ENCODE data around the gene NDUFS6. TPM values are rescaled to one million over a fixed set of nuclear protein-coding genes. Genes with fewer than 3 reads are reported as not detected.

NDUFS6 gene
- total and polyA plus RNA-seq, 2 of the 4 experiments (the other 2 are of a cell fraction), result 10.4 to 69.0 TPM

DNA sequence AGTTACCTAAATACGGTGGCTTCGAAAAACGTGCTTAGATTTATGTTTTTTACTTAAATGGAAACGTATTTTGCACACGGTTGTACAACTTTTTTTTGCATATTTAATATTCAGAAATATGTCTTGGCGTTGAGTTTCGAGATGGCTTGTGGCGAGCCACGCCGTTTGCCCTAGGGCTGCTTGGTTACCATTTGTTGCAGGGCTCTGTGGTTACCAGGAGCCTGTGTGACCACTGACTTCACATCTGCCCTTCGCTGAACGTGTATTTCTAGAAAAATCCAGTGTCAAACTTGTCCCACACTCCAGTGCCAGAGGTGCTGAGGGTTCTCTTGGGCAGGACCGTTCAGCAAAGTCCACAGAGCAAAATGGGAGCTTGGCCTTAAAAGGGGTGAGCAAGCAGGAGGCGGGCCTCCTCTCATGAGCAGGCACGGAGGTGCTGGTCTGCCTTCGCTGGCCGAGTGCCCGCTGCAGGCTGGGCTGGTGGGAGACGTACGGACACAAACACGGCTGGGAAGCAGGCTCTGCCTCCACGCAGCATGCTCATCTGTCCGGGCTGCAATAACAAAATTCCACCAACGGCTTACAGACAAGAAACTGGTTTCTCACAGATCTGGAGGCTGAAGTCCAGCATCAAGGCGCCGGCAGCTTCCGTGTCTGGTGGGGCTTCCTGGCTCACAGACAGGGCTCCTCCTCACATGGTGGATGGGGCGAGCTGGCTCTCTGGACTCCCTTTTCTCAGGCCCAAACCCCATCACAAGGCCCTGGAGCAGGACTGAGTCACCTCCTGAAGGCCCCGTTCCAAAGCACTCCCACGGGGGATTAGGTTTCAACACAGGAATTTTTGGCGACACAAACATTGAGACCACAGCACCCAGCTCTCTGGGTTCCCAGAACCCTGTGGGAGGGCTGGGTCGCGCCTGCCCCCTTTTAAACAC lies 7.0 kb upstream of the NDUFS6 start:
- Histone ChIP-seq H3K4me1 (ENCODE audit: control insufficient read depth, insufficient read depth, low read length) (peaks cover 27% of the 10 kb centered on the region), H3K27me3 (ENCODE audit: control insufficient read depth, insufficient read depth, low read length) (no peaks in the 10 kb centered on the region), H3K9me3 (ENCODE audit: control insufficient read depth, insufficient read depth, low read length) (no peaks in the 10 kb centered on the region), H3K4ac (ENCODE audit: low read depth, low read length) (peak overlapping the region; percentile 98), H2AK5ac (ENCODE audit: low read depth, low read length) (peak overlapping the region; percentile 93), H4K8ac (ENCODE audit: low read depth in 2 of 2, low read length in 2 of 2) (peak overlapping the region; percentile 75 to 80; a peak in 3 of 4 replicates), H2BK5ac (ENCODE audit: low read depth, low read length, poor library complexity, severe bottlenecking) (peak overlapping the region; percentile 99), H2BK20ac (ENCODE audit: low read depth, low read length) (peak overlapping the region; percentile 90), H3K18ac (ENCODE audit: low read depth, low read length) (peak overlapping the region; percentile 7), H3K9me1 (ENCODE audit: insufficient read depth, low read length) (peaks cover 15% of the 10 kb centered on the region), H4K91ac (ENCODE audit: insufficient read depth, low read depth, low read length) (peak overlapping the region; percentile 94), H3K4me3 (ENCODE audit: insufficient read depth, low read depth, low read length) (no peak overlapping the region), H3K9ac (ENCODE audit: low read depth, low read length) (no peak overlapping the region), H3K79me1 (ENCODE audit: low read depth in 1 of 2, low read length in 2 of 2) (peaks cover 18 to 65% of the 10 kb centered on the region in 2 experiments; a peak in 3 of 4 replicates), H3K56ac (ENCODE audit: extremely low read depth, insufficient read depth, low read length) (peak overlapping the region; percentile 17; the same call in 1 of the 2 replicates), H4K5ac (ENCODE audit: low read depth, low read length) (peak overlapping the region; percentile 85), H2BK15ac (ENCODE audit: low read depth, low read length) (peak overlapping the region; percentile 83; the same call in 1 of the 3 replicates), H3K27ac (ENCODE audit: insufficient read depth, low read length) (peak overlapping the region; percentile 83), H3K36me3 (ENCODE audit: control insufficient read depth, insufficient read depth, low read length) (peaks cover 26% of the 10 kb centered on the region), H2AFZ (replicated peaks; ENCODE audit: low read length, poor library complexity) (peak overlapping the region; percentile 80), H4K20me1 (ENCODE audit: insufficient read depth, low read length) (0 out of 2 replicates have a peak, but pooled peaks cover 5% of the 10 kb centered on the region), H3K4me2 (ENCODE audit: low read depth, low read length) (no peak overlapping the region), H3K23ac (ENCODE audit: low read depth, low read length) (peak overlapping the region; percentile 66; the same call in 1 of the 2 replicates), H2BK120ac (ENCODE audit: low read depth, low read length) (peak overlapping the region; percentile 96), H2AK9ac (replicated peaks; ENCODE audit: low read depth, low read length, poor library complexity) (peak overlapping the region; percentile 89), H3K14ac (replicated peaks; ENCODE audit: low read depth, low read length) (peak overlapping the region; percentile 84)
- intact Hi-C loops (cut with micrococcal nuclease) (no loop called here), dilution Hi-C loops (cut with HindIII; ENCODE audit: low sequenced_read_pairs, unreplicated experiment) (no loop called here), in situ Hi-C loops (cut with MboI; ENCODE audit: low sequenced_read_pairs) (loop anchor here (25.0 kb wide), 1 partner anchor 832 kb away; no protein-coding TSS in a partner anchor)
- WGBS, 2 experiments (ENCODE audit: extremely low coverage in 2 of 2, insufficient read length in 1 of 2), result 70% methylated on average over 9 of the region's 33 CpGs; no CpG with 5 or more reads in 1 of the 2 experiments
- ChIA-PET POLR2A (ENCODE audit: unreplicated experiment) (no interaction called here), CTCF (interaction anchor here (0.7 kb wide), 1 partner anchor 30 kb away, joined by 4 read pairs; no protein-coding TSS in a partner anchor)
- BruUV-seq (replicated peaks), result no TSS peak
- TF ChIP-seq CEBPB (IDR thresholded peaks at IDR 0.05; ENCODE audit: low read depth, low read length), result no peak
- TF ChIP-seq FOS (IDR thresholded peaks at IDR 0.05; ENCODE audit: low read depth, low read length), result peak; percentile 48
- TF ChIP-seq RAD21 (IDR thresholded peaks at IDR 0.05; ENCODE audit: low read length), result no peak
- TF ChIP-seq, protein P1, sequence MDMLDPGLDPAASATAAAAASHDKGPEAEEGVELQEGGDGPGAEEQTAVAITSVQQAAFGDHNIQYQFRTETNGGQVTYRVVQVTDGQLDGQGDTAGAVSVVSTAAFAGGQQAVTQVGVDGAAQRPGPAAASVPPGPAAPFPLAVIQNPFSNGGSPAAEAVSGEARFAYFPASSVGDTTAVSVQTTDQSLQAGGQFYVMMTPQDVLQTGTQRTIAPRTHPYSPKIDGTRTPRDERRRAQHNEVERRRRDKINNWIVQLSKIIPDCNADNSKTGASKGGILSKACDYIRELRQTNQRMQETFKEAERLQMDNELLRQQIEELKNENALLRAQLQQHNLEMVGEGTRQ (IDR thresholded peaks at IDR 0.05; ENCODE audit: low read depth, low read length), result peak; percentile 22; the same call in 1 of the 2 replicates
- TF ChIP-seq SMC3 (IDR thresholded peaks at IDR 0.05; ENCODE audit: low read depth, low read length), result no peak
- no peak for TF ChIP-seq MXI1 (IDR thresholded peaks at IDR 0.05; ENCODE audit: borderline replicate concordance, low read depth, low read length)
- TF ChIP-seq POLR2A (IDR thresholded peaks at IDR 0.05; ENCODE audit: low read depth, low read length), result no peak
- no peak for TF ChIP-seq RCOR1 (IDR thresholded peaks at IDR 0.05; ENCODE audit: insufficient replicate concordance, low read length)
- no peak for TF ChIP-seq BHLHE40 (IDR thresholded peaks at IDR 0.05; ENCODE audit: low read depth, low read length)
- TF ChIP-seq ELK1 (IDR thresholded peaks at IDR 0.05; ENCODE audit: borderline replicate concordance, low read depth, low read length), result no peak
- no peak for TF ChIP-seq NFE2L2 (IDR thresholded peaks at IDR 0.05; ENCODE audit: low read depth, low read length)
- TF ChIP-seq MAFK (IDR thresholded peaks at IDR 0.05; ENCODE audit: low read depth, low read length), result no peak
- TF ChIP-seq MAZ (IDR thresholded peaks at IDR 0.05; ENCODE audit: borderline replicate concordance, low read depth, low read length), result no peak
- TF ChIP-seq CHD1 (IDR thresholded peaks at IDR 0.05; ENCODE audit: low read depth, low read length), result no peak
- peak; percentile 94 for DNase-seq
- ATAC-seq (ENCODE audit: low read depth), result peak; percentile 21

Measured in IMR-90 (cell line).